Measurements from ENCODE around the gene ARFIP1.

ARFIP1 gene

GRCh38 chr4:152820073-152820472, 40.3 kb downstream of the ARFIP1 start:
- TF ChIP-seq ZBTB7A (IDR thresholded peaks at IDR 0.05; ENCODE audit: low read depth) (no peak), EP300 (IDR thresholded peaks at IDR 0.05; ENCODE audit: borderline replicate concordance) (no peak), CREB1 (IDR thresholded peaks at IDR 0.05; ENCODE audit: low read depth) (no peak), NFIC (IDR thresholded peaks at IDR 0.05) (no peak), YY1 (IDR thresholded peaks at IDR 0.05; ENCODE audit: low read depth) (no peak), EGR1 (IDR thresholded peaks at IDR 0.05) (no peak), TEAD4 (IDR thresholded peaks at IDR 0.05) (no peak), TCF12 (IDR thresholded peaks at IDR 0.05; ENCODE audit: low read depth) (no peak), RAD21 (IDR thresholded peaks at IDR 0.05; ENCODE audit: low read depth) (no peak), FOXM1 (IDR thresholded peaks at IDR 0.05; ENCODE audit: borderline replicate concordance, low read depth) (no peak), REST (IDR thresholded peaks at IDR 0.05; ENCODE audit: low read depth) (no peak), TAF1 (IDR thresholded peaks at IDR 0.05; ENCODE audit: low read depth) (no peak), CEBPB (IDR thresholded peaks at IDR 0.05) (no peak)
- TF ChIP-seq, protein P1, sequence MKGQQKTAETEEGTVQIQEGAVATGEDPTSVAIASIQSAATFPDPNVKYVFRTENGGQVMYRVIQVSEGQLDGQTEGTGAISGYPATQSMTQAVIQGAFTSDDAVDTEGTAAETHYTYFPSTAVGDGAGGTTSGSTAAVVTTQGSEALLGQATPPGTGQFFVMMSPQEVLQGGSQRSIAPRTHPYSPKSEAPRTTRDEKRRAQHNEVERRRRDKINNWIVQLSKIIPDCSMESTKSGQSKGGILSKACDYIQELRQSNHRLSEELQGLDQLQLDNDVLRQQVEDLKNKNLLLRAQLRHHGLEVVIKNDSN (IDR thresholded peaks at IDR 0.05), result no peak
- TF ChIP-seq, protein P2, sequence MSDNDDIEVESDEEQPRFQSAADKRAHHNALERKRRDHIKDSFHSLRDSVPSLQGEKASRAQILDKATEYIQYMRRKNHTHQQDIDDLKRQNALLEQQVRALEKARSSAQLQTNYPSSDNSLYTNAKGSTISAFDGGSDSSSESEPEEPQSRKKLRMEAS (IDR thresholded peaks at IDR 0.05), result no peak

- TF ChIP-seq TAF1 (IDR thresholded peaks at IDR 0.05; ENCODE audit: low read depth) (no peak), RAD21 (IDR thresholded peaks at IDR 0.05; ENCODE audit: low read depth) (no peak), YY1 (IDR thresholded peaks at IDR 0.05; ENCODE audit: low read depth) (no peak), REST (IDR thresholded peaks at IDR 0.05; ENCODE audit: low read depth) (no peak), FOXM1 (IDR thresholded peaks at IDR 0.05; ENCODE audit: borderline replicate concordance, low read depth) (no peak), TCF12 (IDR thresholded peaks at IDR 0.05; ENCODE audit: low read depth) (no peak), NFIC (IDR thresholded peaks at IDR 0.05) (no peak), CREB1 (IDR thresholded peaks at IDR 0.05; ENCODE audit: low read depth) (no peak), EGR1 (IDR thresholded peaks at IDR 0.05) (no peak), EP300 (IDR thresholded peaks at IDR 0.05; ENCODE audit: borderline replicate concordance) (no peak), CEBPB (IDR thresholded peaks at IDR 0.05) (no peak)
- TF ChIP-seq, protein P1 (IDR thresholded peaks at IDR 0.05), result no peak
- TF ChIP-seq, protein P2 (IDR thresholded peaks at IDR 0.05), result no peak
These were observed 42.6 kb downstream of the ARFIP1 start for GRCh38 chr4:152822323-152822722.

DNA sequence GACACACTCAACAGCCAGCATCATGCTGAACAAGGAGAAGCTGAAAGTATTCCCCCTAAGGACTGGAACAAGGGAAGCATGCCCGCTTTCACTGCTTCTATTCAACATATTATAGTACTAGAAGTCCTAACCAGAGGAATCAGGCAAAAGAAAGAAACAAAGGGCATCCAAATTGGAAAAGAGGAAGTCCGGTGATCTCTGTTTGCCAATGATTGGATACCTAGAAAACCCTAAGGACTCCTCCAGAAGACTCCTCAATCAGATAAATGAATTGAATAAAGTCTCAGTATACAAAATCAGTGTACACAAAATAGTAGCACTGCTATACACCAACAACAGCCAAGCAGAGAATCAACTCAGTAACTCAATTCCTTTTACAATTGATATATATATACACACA, 44.8 kb downstream of the ARFIP1 start:
- no peak for TF ChIP-seq CREB1 (IDR thresholded peaks at IDR 0.05; ENCODE audit: low read depth)
- no peak for TF ChIP-seq CEBPB (IDR thresholded peaks at IDR 0.05)
- no peak for TF ChIP-seq FOXM1 (IDR thresholded peaks at IDR 0.05; ENCODE audit: borderline replicate concordance, low read depth)
- TF ChIP-seq ZBTB7A (IDR thresholded peaks at IDR 0.05; ENCODE audit: low read depth), result no peak
- TF ChIP-seq TAF1 (IDR thresholded peaks at IDR 0.05; ENCODE audit: low read depth), result no peak
- TF ChIP-seq YY1 (IDR thresholded peaks at IDR 0.05; ENCODE audit: low read depth), result no peak
- TF ChIP-seq, protein P1 (IDR thresholded peaks at IDR 0.05), result no peak
- TF ChIP-seq TEAD4 (IDR thresholded peaks at IDR 0.05), result no peak
- no peak for TF ChIP-seq TCF12 (IDR thresholded peaks at IDR 0.05; ENCODE audit: low read depth)
- TF ChIP-seq EGR1 (IDR thresholded peaks at IDR 0.05), result no peak
- TF ChIP-seq NFIC (IDR thresholded peaks at IDR 0.05), result no peak
- TF ChIP-seq, protein P2 (IDR thresholded peaks at IDR 0.05), result no peak
- no peak for TF ChIP-seq RAD21 (IDR thresholded peaks at IDR 0.05; ENCODE audit: low read depth)
- no peak for TF ChIP-seq EP300 (IDR thresholded peaks at IDR 0.05; ENCODE audit: borderline replicate concordance)
- TF ChIP-seq REST (IDR thresholded peaks at IDR 0.05; ENCODE audit: low read depth), result no peak

Data from Ishikawa (cell line).